Left ventricle myocardium inferior (tissue), 1 donor: Measurements from ENCODE around the gene BYSL. TPM values are rescaled to one million over a fixed set of nuclear protein-coding genes. Genes with fewer than 3 reads are reported as not detected.

Source experiments
- DNase-seq: peaks from one replicate; pipeline ENCODE4 v3.0.0-alpha.2; 2020
- H3K27ac ChIP-seq: fragments of 200-600 bp; replicated peaks from 2 replicates; pipeline ENCODE4 v1.8.0; 2021
- H3K27me3 ChIP-seq: fragments of 200-600 bp; 2 replicates; pipeline ENCODE4 v1.8.0; 2021; ENCODE audit warnings: low read depth
- H3K36me3 ChIP-seq: fragments of 200-600 bp; 2 replicates; pipeline ENCODE4 v1.8.0; 2021
- H3K4me1 ChIP-seq: fragments of 200-600 bp; 2 replicates; pipeline ENCODE4 v1.8.0; 2021
- H3K4me3 ChIP-seq: fragments of 200-600 bp; 2 replicates; pipeline ENCODE4 v1.8.0; 2021; ENCODE audit warnings: mild to moderate bottlenecking, moderate library complexity
- H3K9me3 ChIP-seq: fragments of 200-600 bp; replicated peaks from 2 replicates; pipeline ENCODE4 v1.8.0; 2021
- CTCF ChIP-seq: fragments of 200-600 bp; IDR thresholded peaks from 2 replicates; pipeline ENCODE4 v1.8.0; 2021; ENCODE audit warnings: antibody characterized with exemption, mild to moderate bottlenecking, borderline replicate concordance
- intact Hi-C: fragments of 100-400 bp; cut with micrococcal nuclease; formaldehyde crosslinking; loops from one replicate; pipeline ENCODE4 v1.11.0; 2022
- total RNA-seq: library from RNA; stranded (reverse); fragmentation: NEBNext Ultra II Directional; extraction: Animal tissue kit (Norgen Biotek cat#: 25700); gene quantifications from one replicate; pipeline ENCODE4 v1.2.1, GENCODE V29; 2021
- donor health status: DM: no; HTN: yes; CAD: no; lungs with severe emphysema.

The BYSL gene
- total RNA-seq, 1 donor from 2014 or later = 9.0 TPM

GRCh38 chr6:41974281-41974825 lies 53.1 kb downstream of the BYSL start:
- Histone ChIP-seq H3K9me3 (no peaks in the 10 kb centered on the region), H3K4me3 (no peak overlapping the region), H3K27ac (no peak overlapping the region), H3K36me3 (no peaks in the 10 kb centered on the region), H3K4me1 (peaks cover 27% of the 10 kb centered on the region), H3K27me3 (no peaks in the 10 kb centered on the region)
- no peak for TF ChIP-seq CTCF
- intact Hi-C loops = no loop called here
- no peak for DNase-seq

- TF ChIP-seq CTCF = no peak
- H3K4me1 ChIP-seq = peaks cover 21% of the 10 kb centered on the region
- intact Hi-C loops = no loop called here
- no peaks in the 10 kb centered on the region for H3K36me3 ChIP-seq
- no peaks in the 10 kb centered on the region for H3K27me3 ChIP-seq
- H3K9me3 ChIP-seq = no peaks in the 10 kb centered on the region
- DNase-seq = no peak
- H3K4me3 ChIP-seq = no peak overlapping the region
- H3K27ac ChIP-seq = no peak overlapping the region
Measured at GRCh38 chr6:41975276-41975675, 54.0 kb downstream of the BYSL start.

- intact Hi-C loops = no loop called here
Measured at GRCh38 chr6:41976794-41977484, 55.6 kb downstream of the BYSL start.

More at GRCh38 chr6:41976794-41977484, 55.6 kb downstream of the BYSL start:
- Histone ChIP-seq H3K9me3 (no peaks in the 10 kb centered on the region), H3K27ac (no peak overlapping the region), H3K36me3 (no peaks in the 10 kb centered on the region), H3K4me3 (no peak overlapping the region), H3K4me1 (peaks cover 12% of the 10 kb centered on the region), H3K27me3 (no peaks in the 10 kb centered on the region)
- no peak for TF ChIP-seq CTCF
- DNase-seq = no peak

Other genes starting within 250 kb of the BYSL start
- gene TFEB, start 185.9 kb upstream of the BYSL start, total RNA-seq = 39.9 TPM
- not detected for gene PGC, start 174.1 kb upstream of the BYSL start, total RNA-seq
- gene FRS3, start 141.6 kb upstream of the BYSL start, total RNA-seq = 5.3 TPM
- gene PRICKLE4, start 140.7 kb upstream of the BYSL start, total RNA-seq = 0.88 TPM
- 177 TPM for gene TOMM6, start 133.8 kb upstream of the BYSL start, total RNA-seq
- 0.71 TPM for gene USP49, start 26.1 kb upstream of the BYSL start, total RNA-seq
- 18.1 TPM for gene MED20, start 360 bp upstream of the BYSL start, total RNA-seq
- gene CCND3, start 20.3 kb downstream of the BYSL start, total RNA-seq = 44.5 TPM
- gene TAF8, start 129.0 kb downstream of the BYSL start, total RNA-seq = 28.5 TPM
- 1.4 TPM for gene C6orf132, start 221.1 kb downstream of the BYSL start, total RNA-seq